Measurements from ENCODE around the gene CCDC60.

CCDC60 gene

GRCh38 chr12:119556854-119557253, 222.3 kb downstream of the CCDC60 start:
- DNase-seq: no peak

- no peak for DNase-seq
Measured at GRCh38 chr12:119565404-119565803, 230.9 kb downstream of the CCDC60 start.

- no peak for DNase-seq
Measured at GRCh38 chr12:119570771-119571170, 236.2 kb downstream of the CCDC60 start.

GRCh38 chr12:119573086-119573485, 238.6 kb downstream of the CCDC60 start:
- DNase-seq: no peak

DNA sequence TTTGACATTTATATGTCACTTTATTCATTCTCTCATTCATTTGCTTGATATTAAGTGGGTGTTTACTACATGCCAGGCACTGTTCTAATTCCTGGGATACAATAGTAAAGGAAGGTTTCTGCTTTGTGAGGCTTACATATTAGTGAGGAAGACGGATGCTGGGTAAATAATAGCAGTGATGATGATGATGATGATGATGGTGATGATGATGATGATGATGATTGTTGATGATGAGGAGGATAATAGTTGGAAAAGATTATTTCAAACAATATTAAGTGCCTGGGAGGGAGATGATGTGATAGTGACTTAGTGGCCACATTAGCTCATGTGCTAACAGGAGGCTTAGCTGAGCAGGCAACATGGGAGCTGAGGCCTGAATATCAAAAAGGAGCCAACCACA, 239.7 kb downstream of the CCDC60 start:
- DNase-seq: no peak

DNA sequence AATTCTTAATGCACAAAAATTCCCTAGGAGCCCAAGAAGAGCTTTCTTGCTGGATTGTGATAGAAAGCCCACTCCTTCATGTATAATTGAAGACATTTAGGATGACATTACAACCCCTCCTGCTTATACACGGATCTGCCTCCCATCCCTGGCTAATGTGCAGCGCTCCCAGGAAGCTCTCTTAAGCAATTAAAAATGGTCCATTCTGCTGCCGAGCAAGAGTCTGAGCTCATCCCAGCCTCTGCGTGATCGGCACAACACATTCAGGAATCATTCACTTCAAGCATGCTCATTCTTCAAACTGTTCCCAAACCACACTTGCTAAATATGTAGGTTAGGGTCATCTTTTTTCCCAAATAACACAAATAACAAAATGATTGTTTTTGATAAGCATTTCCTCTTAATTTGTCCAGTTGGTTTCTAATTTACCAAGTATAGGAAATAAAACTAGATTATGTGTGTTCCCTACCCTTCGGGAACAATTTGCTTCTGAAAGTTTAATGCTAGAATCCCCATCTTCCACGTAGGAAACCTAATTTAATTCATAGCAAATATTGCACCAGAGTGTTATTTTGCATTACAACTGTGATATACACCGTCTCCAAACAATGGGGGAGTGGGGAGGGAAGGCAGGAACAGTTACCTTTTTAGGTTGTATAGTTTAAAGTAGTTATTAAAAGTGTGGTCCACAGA, 241.7 kb downstream of the CCDC60 start:
- DNase-seq: no peak

DNA sequence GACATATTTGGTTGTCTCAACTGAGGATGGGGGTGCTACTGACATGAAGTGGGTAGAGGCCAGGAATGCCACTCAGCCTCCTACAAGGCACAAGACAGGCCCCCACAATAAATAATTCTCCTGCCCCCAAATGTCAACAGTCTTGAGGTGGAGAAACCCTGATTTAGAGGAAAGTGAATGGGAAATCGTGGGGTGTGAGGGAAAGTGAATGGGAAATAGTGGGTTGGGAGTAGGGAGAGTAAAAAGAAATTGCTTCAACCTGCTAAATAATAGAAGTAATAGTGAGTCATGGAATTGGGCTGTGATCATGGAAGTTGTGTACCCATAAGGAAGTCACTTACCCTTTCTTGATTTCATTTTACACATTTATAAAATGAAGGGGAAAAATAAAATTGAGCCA, 242.4 kb downstream of the CCDC60 start:
- DNase-seq: no peak

DNA sequence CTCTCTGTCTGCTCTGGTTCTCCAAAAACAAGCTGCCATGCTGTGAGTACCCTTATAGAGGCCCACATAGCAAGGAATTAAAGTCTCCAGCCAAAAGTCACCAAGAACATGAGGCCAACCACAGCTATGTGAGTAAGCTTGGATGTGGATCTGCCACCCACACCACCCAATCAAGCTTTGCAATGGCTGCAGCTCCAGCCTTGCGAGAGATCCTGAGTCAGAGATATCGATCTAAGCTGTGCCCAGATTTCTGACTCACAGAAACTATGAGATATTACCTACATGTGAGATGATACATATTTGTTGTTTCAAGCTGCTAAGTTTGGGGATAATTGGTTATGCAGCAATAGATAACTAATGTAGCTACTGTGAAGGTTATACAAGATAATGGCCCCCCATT, 243.6 kb downstream of the CCDC60 start:
- DNase-seq: no peak

DNA sequence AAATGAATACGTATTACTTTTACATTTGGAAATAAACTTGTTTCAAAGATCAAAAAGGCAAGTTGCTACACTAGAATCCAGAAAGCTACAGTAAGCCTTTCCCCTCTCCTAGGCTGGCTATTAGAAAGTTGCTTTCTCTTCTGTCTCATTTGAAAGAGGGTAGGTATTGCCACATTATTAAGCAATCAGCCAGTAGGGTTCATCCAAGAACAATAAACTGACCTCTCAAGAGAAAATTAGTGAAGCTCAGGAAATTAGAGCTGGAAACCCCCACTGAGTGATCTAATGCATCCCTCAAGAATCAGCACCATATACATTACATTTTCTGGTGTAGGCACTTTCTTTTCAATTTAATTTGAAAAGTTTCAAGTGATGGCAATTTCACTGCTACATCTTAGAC, 254.6 kb downstream of the CCDC60 start:
- DNase-seq: no peak

GRCh38 chr12:119589634-119590033, 255.1 kb downstream of the CCDC60 start:
- no peak for DNase-seq
